Pancreas (tissue), 10 donors: ENCODE data around the gene PCDHA5. TPM values are rescaled to one million over a fixed set of nuclear protein-coding genes. Genes with fewer than 3 reads are reported as not detected.
"Not testable (repeated sequence)": the region's sequence is repeated elsewhere in the genome, so short reads cannot be mapped to it uniquely, and the experiment has no call there.

Experiments
- ATAC-seq, 4 donors: fragments of 200-7000 bp; cut with Tn5 transposase; one replicate each; pipeline versions ENCODE4 v1.8.0 to v1.9.1; 2020; ENCODE audit warnings: mild to moderate bottlenecking in 4 of 4, moderate library complexity in 4 of 4
- DNase-seq, 6 donors: peaks; one replicate each; pipeline ENCODE4 v3.0.0-alpha.2; 2020
- FAIRE-seq: peaks from 2 replicates; lab custom pipeline; 2012; peaks lifted over from hg19 to GRCh38; lab: Jason Lieb, UNC
- H3K27ac ChIP-seq, 4 donors: fragments of 200-600 bp; sonication (generic); 1 replicate in 3 of 4; 2 replicates in 1 of 4; pipeline versions ENCODE4 v1.5.0 to v1.8.0; 2020
- H3K27me3 ChIP-seq, 4 donors: fragments of 200-600 bp; one replicate each; pipeline ENCODE4 v1.8.0; 2021
- H3K36me3 ChIP-seq, 3 donors: fragments of 200-600 bp; sonication (generic) in 1 of 3; one replicate each; pipeline versions ENCODE4 v1.5.0 to v1.8.0; 2020 to 2021
- H3K4me1 ChIP-seq, 3 donors: fragments of 200-600 bp; one replicate each; pipeline ENCODE4 v1.8.0; 2021
- H3K4me3 ChIP-seq, 4 donors: fragments of 200-600 bp; sonication (generic) in 2 of 4; one replicate each; pipeline versions ENCODE4 v1.5.0 to v1.8.0; 2020 to 2021
- H3K9me3 ChIP-seq, 4 donors: fragments of 200-600 bp; one replicate each; pipeline ENCODE4 v1.8.0; 2021
- WGBS, 2 donors: extraction: QIAGEN DNeasy Blood & Tissue Kit; methylation state at CpG; one replicate each; pipeline ENCODE4 v1.1.7; 2013; 5-methylcytosine and 5-hydroxymethylcytosine counted together
- intact Hi-C, 3 donors: fragments of 100-400 bp; cut with DNase I; formaldehyde crosslinking; loops; one replicate each; pipeline versions ENCODE4 v1.11.1 to v1.14.2; 2022
- polyA plus RNA-seq, 2 donors: library from polyadenylated mRNA; stranded (reverse); fragments of 200-250 nt; gene quantifications; one replicate each; pipeline ENCODE4 v1.2.3, GENCODE V29; 2013
- total RNA-seq, 6 donors: library from RNA; stranded (reverse); fragmentation: NEBNext Ultra II Directional in 4 of 6; extraction: Animal tissue kit (Norgen Biotek cat#: 25700) in 4 of 6; gene quantifications; one replicate each; pipeline versions ENCODE4 v1.2.1 to v1.2.4, GENCODE V29; 2021 to 2023
- TF ChIP-seq, protein P1 (sequence below), 4 donors: fragments of 200-600 bp; sonication (generic) in 3 of 4; IDR thresholded peaks; one replicate each; pipeline versions ENCODE4 v1.5.0 to v1.8.0; 2021; ENCODE audit warnings: antibody characterized with exemption in 4 of 4
- donor health status: healthy with polysubstance abuse.
- donor health status: DM: no; HTN: no; CAD: no; lungs with moderate emphysema.
- donor health status: DM: no; HTN: no; CAD: no.
- donor health status: control.
- donor health status: control.
- donor health status: Bipolar disorder and iron deficiency.
- donor health status: DM: yes; HTN: yes; CAD: no.
- donor health status: DM: no; HTN: no; CAD: no.
- donor health status: DM: no; HTN: no; CAD: no.
- donor health status: DM: yes; HTN: yes; CAD: no.

Gene PCDHA5
- total and polyA plus RNA-seq, 8 donors = 0.24 to 0.96 (median 0.55) TPM

DNA sequence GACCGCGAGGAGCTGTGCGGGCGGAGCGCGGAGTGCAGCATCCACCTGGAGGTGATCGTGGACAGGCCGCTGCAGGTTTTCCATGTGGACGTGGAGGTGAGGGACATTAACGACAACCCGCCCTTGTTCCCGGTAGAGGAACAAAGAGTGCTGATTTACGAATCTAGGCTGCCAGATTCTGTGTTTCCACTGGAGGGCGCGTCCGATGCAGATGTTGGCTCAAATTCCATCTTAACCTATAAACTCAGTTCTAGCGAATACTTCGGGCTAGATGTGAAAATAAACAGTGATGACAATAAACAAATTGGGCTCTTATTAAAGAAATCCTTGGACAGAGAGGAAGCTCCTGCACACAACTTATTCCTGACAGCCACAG lies 6.9 kb downstream of the PCDHA5 start:
- Histone ChIP-seq H3K27me3 (no peaks in the 10 kb centered on the region), H3K4me3 (peak overlapping the region in 2 of 4 donors; percentile 13 to 20), H3K4me1 (no peaks in the 10 kb centered on the region), H3K27ac (no peak overlapping the region), H3K36me3 (no peaks in the 10 kb centered on the region), H3K9me3 (no peaks in the 10 kb centered on the region)
- peak in 3 of 4 donors; percentile 43 to 48 (median 46) for ATAC-seq
- whole genome bisulfite sequencing, 2 donors = 20 to 21% methylated on average over 12 to 18 of the region's 18 CpGs
- TF ChIP-seq, protein P1, sequence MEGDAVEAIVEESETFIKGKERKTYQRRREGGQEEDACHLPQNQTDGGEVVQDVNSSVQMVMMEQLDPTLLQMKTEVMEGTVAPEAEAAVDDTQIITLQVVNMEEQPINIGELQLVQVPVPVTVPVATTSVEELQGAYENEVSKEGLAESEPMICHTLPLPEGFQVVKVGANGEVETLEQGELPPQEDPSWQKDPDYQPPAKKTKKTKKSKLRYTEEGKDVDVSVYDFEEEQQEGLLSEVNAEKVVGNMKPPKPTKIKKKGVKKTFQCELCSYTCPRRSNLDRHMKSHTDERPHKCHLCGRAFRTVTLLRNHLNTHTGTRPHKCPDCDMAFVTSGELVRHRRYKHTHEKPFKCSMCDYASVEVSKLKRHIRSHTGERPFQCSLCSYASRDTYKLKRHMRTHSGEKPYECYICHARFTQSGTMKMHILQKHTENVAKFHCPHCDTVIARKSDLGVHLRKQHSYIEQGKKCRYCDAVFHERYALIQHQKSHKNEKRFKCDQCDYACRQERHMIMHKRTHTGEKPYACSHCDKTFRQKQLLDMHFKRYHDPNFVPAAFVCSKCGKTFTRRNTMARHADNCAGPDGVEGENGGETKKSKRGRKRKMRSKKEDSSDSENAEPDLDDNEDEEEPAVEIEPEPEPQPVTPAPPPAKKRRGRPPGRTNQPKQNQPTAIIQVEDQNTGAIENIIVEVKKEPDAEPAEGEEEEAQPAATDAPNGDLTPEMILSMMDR (IDR thresholded peaks at IDR 0.05) = no peak
- FAIRE-seq = no peak
- intact Hi-C loops = no loop called here
- no peak for DNase-seq

DNA sequence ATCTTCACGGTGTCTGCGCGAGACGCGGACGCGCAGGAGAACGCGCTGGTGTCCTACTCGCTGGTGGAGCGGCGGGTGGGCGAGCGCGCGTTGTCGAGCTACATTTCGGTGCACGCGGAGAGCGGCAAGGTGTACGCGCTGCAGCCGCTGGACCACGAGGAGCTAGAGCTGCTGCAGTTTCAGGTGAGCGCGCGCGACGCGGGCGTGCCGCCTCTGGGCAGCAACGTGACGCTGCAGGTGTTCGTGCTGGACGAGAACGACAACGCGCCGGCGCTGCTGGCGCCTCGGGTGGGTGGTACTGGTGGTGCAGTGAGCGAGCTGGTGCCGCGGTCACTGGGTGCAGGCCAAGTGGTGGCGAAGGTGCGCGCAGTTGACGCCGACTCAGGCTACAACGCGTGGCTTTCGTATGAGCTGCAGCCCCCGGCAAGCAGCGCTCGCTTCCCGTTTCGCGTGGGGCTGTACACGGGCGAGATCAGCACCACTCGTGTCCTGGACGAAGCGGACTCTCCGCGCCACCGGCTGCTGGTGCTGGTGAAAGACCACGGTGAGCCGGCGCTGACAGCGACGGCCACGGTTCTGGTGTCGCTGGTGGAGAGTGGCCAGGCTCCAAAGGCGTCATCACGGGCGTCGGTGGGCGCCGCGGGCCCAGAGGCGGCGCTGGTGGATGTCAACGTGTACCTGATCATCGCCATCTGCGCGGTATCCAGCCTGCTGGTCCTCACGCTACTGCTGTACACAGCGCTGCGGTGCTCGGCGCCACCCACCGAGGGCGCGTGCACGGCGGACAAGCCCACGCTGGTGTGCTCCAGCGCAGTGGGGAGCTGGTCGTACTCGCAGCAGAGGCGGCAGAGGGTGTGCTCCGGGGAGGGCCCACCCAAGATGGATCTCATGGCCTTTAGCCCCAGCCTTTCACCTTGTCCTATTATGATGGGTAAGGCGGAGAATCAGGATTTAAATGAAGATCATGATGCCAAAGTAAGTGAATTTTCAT lies 8.4 kb downstream of the PCDHA5 start:
- intact Hi-C loops, H3K4me3 ChIP-seq, H3K4me1 ChIP-seq, H3K27ac ChIP-seq, H3K27me3 ChIP-seq, ATAC-seq, FAIRE-seq, H3K9me3 ChIP-seq, H3K36me3 ChIP-seq: not testable (repeated sequence)
- peak in 1 of 6 donors; percentile 41 for DNase-seq
- WGBS, 2 donors = 32 to 33% methylated on average over 100 to 106 of the region's 106 CpGs

DNA sequence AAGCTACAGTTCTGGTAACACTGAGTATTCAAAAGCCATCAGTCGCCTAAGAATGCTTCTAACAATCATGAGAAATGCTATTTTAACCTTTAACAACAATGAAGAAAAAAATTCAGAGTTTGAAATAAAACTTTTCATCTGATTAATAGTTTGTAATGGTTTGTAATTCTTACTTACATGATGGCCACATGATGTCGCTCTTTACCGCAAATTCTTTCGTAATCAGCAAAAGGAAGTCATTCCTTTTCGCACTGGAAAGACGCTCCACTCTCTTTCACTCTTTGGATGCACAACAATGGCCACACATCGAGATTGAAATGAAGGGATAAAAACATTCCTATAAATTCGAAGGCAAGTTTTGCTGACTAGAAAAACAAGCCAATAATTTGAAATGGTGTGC lies 12.6 kb downstream of the PCDHA5 start, which contains the start of gene PCDHA7:
Gene PCDHA7, plus strand, starts transcription at position 277 of the 400 bp plus-strand sequence. Its CDS starts 115 bp downstream, at position 392.
- Histone ChIP-seq H3K4me1 (no peaks in the 10 kb centered on the region), H3K9me3 (peaks cover 0 to 3% (median 0%) of the 10 kb centered on the region in 4 donors), H3K36me3 (no peaks in the 10 kb centered on the region), H3K4me3 (no peak within 1 kb of the TSS), H3K27ac (no peak within 1 kb of the TSS), H3K27me3 (no peaks in the 10 kb centered on the region)
- 4 to 8% methylated on average over 8 of the region's 8 CpGs for WGBS, 2 donors
- peak in 1 of 4 donors; percentile 61 for ATAC-seq
- no peak for DNase-seq
- TF ChIP-seq, protein P1 (IDR thresholded peaks at IDR 0.05) = no peak
- intact Hi-C loops = no loop called here
- FAIRE-seq = no peak

DNA sequence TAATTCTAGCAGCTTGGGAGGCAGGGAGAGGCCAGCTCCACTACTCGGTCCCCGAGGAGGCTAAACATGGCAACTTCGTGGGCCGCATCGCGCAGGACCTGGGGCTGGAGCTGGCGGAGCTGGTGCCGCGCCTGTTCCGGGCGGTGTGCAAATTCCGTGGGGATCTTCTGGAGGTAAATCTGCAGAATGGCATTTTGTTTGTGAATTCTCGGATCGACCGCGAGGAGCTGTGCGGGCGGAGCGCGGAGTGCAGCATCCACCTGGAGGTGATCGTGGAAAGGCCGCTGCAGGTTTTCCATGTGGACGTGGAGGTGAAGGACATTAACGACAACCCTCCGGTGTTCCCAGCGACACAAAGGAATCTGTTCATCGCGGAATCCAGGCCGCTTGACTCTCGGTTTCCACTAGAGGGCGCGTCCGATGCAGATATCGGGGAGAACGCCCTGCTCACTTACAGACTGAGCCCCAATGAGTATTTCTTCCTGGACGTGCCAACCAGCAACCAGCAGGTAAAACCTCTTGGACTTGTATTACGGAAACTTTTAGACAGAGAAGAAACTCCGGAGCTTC lies 13.1 kb downstream of the PCDHA5 start:
- H3K4me3 ChIP-seq, H3K4me1 ChIP-seq, H3K27ac ChIP-seq, H3K27me3 ChIP-seq, DNase-seq, H3K36me3 ChIP-seq, FAIRE-seq, intact Hi-C loops, H3K9me3 ChIP-seq: not testable (repeated sequence)
- WGBS, 2 donors = 13 to 15% methylated on average over 26 of the region's 38 CpGs
- ATAC-seq = peak in 1 of 4 donors; percentile 41

DNA sequence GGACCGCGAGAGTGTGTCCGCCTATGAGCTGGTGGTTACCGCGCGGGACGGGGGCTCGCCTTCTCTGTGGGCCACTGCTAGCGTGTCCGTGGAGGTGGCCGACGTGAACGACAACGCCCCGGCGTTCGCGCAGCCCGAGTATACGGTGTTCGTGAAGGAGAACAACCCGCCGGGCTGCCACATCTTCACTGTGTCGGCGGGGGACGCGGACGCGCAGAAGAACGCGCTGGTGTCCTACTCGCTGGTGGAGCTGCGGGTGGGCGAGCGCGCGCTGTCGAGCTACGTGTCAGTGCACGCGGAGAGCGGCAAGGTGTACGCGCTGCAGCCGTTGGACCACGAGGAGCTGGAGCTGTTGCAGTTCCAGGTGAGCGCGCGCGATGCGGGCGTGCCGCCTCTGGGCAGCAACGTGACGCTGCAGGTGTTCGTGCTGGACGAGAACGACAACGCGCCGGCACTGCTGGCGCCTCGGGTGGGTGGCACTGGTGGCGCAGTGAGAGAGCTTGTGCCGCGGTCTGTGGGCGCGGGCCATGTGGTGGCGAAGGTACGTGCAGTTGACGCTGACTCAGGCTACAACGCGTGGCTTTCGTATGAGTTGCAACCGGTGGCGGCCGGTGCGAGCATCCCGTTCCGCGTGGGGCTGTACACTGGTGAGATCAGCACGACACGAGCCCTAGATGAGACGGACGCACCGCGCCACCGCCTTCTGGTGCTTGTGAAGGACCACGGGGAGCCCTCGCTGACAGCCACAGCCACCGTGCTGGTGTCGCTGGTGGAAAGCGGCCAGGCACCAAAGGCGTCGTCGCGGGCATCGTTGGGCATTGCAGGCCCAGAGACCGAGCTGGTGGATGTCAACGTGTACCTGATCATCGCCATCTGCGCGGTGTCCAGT lies 14.5 kb downstream of the PCDHA5 start:
- Histone ChIP-seq H3K27me3 (no peaks in the 10 kb centered on the region), H3K4me3 (no peak overlapping the region), H3K4me1 (no peaks in the 10 kb centered on the region), H3K36me3 (no peaks in the 10 kb centered on the region), H3K9me3 (peaks cover 0 to 3% (median 0%) of the 10 kb centered on the region in 4 donors), H3K27ac (no peak overlapping the region)
- FAIRE-seq (no peak), DNase-seq (peak in 1 of 6 donors; percentile 53), ATAC-seq (no peak)
- 32 to 37% methylated on average over 103 of the region's 103 CpGs for WGBS, 2 donors
- intact Hi-C loops = no loop called here
- TF ChIP-seq, protein P1 (IDR thresholded peaks at IDR 0.05) = no peak
